Activated T-helper 9 cell treated with anti-CD3 and anti-CD28 coated beads, Interleukin-2, amount 50 U/mL, for 16 hours (primary cell): ENCODE measurements around the gene NR4A1.

Source experiments
- DNase-seq: peaks from one replicate; pipeline ENCODE4 v3.0.0-alpha.2; 2020; ENCODE audit warnings: low read depth

NR4A1 gene

GRCh38 chr12:52041695-52042123 lies 9.5 kb upstream of the NR4A1 start:
- DNase-seq = no peak

- DNase-seq = no peak
These were observed 8.4 kb upstream of the NR4A1 start for GRCh38 chr12:52042706-52043385.

GRCh38 chr12:52043386-52044212 lies 7.6 kb upstream of the NR4A1 start:
- DNase-seq = no peak

GRCh38 chr12:52044292-52044983 lies 6.8 kb upstream of the NR4A1 start:
- DNase-seq = no peak

GRCh38 chr12:52045794-52046199 lies 5.4 kb upstream of the NR4A1 start:
- DNase-seq = no peak

GRCh38 chr12:52046859-52047258 lies 4.4 kb upstream of the NR4A1 start:
- DNase-seq = no peak

GRCh38 chr12:52049286-52049685 lies 2.0 kb upstream of the NR4A1 start:
- no peak for DNase-seq

GRCh38 chr12:52049688-52050087 lies 1.6 kb upstream of the NR4A1 start:
- no peak for DNase-seq

GRCh38 chr12:52050116-52050757 lies 1.0 kb upstream of the NR4A1 start:
- no peak for DNase-seq

GRCh38 chr12:52052468-52053186 lies 1.4 kb downstream of the NR4A1 start:
- no peak for DNase-seq

GRCh38 chr12:52053536-52054209 lies 2.4 kb downstream of the NR4A1 start:
- no peak for DNase-seq

GRCh38 chr12:52054231-52054832 lies 3.1 kb downstream of the NR4A1 start:
- no peak for DNase-seq

GRCh38 chr12:52054833-52055730 lies 3.8 kb downstream of the NR4A1 start:
- no peak for DNase-seq

GRCh38 chr12:52055731-52056711 lies 4.8 kb downstream of the NR4A1 start:
- no peak for DNase-seq

- no peak for DNase-seq
These were observed 5.8 kb downstream of the NR4A1 start for GRCh38 chr12:52056801-52057637.

- DNase-seq = no peak
These were observed 6.7 kb downstream of the NR4A1 start for GRCh38 chr12:52057638-52058576.
